Activated effector memory CD4-positive, alpha-beta T cell treated with Interleukin-2 at 50 U/mL for 16 hours (primary cell): Measurements from ENCODE around the gene TENM3.
"Not testable (repeated sequence)": the region's sequence is repeated elsewhere in the genome, so short reads cannot be mapped to it uniquely, and the experiment has no call there.

Source experiments
- DNase-seq: peaks from one replicate; pipeline ENCODE4 v3.0.0-alpha.2; 2020

TENM3 gene

GRCh38 chr4:182344968-182345367 lies 101.8 kb downstream of the TENM3 start:
- no peak for DNase-seq

GRCh38 chr4:182346250-182346649 lies 103.0 kb downstream of the TENM3 start:
- no peak for DNase-seq

- no peak for DNase-seq
These were observed 103.6 kb downstream of the TENM3 start for GRCh38 chr4:182346675-182347375.

GRCh38 chr4:182348779-182349326 lies 105.7 kb downstream of the TENM3 start:
- DNase-seq, result no peak

- DNase-seq, result no peak
These were observed 106.8 kb downstream of the TENM3 start for GRCh38 chr4:182350041-182350440.

- DNase-seq, result no peak
These were observed 108.3 kb downstream of the TENM3 start for GRCh38 chr4:182351485-182351884.

GRCh38 chr4:182354106-182354505 lies 110.9 kb downstream of the TENM3 start:
- no peak for DNase-seq

DNA sequence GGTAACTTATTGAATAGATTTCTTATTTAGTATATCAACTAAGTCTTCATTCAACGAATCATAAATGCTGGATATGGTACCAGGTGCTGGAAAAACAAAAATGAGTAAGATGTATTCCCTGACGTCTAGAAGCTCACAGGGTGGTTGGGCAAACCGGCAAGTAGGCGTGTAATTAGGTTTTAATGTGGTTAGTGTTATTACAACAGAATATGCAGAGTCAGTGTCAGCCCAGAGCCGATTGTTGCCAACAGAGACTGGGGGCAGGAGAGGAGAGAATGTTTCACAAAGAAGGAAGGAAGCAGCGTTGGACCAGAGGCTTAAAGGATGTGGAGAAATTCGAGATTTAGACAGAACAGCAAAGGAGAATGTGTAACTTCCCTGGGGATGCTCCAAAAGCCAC lies 111.7 kb downstream of the TENM3 start:
- no peak for DNase-seq

DNA sequence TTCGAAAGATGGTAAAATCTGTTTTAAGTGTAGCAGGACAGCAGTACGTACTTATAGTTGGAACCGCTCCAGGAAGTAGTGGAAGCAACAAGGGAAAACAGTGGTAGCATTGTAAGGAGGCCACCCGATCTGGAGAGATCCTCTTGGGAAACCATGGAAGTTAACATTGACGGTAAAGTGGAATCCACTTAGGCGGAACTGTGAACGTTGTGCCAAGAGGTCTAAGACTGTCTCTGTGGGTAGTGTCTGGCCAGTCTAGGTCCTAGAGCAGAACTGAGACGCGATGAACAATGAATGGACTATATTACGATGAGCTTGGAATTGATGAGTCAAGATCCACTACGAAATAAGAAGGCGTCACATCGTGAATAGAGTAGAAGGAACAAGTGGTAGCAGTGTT lies 124.0 kb downstream of the TENM3 start:
- DNase-seq, result no peak

GRCh38 chr4:182369211-182369610 lies 126.0 kb downstream of the TENM3 start:
- DNase-seq, result no peak

DNA sequence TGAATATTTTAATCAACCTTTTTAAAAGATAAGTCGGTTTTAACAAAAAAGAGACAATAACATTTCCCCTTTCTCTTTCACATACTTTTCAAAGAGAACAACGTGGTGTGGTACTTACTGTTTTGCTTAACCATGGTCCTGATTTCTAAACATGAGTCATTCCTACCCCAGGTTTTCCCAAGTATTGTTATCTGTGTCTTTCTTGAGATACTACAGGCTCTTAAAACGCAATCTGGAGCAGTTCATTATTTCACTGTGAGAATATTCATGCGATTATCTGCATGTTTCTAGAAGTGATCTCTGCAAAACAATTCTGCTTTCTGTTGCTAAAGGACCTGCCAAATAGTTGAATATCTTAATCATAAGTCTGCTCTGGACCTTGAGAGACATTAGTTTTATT lies 127.3 kb downstream of the TENM3 start:
- DNase-seq, result no peak

- no peak for DNase-seq
These were observed 137.6 kb downstream of the TENM3 start for GRCh38 chr4:182380771-182381181.

DNA sequence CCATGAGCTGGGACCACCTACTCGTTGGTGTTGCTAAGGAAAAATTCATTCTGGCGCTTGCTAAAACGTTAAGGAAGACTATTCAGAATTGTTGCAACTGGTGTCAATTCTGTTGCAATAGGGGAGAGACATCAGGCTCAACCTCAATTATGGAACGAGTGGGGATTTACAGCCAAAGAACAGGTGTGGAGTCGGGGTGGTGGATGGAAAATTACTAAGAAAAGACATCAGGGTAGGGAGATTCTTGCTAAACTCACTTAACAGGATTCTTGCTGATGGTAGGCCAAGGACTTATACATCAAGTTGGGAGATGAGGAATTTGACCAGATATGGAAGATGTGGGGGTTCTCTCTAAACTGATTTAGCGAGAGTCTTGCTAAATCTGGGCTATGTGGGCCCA lies 139.7 kb downstream of the TENM3 start:
- no peak for DNase-seq

- no peak for DNase-seq
These were observed 141.5 kb downstream of the TENM3 start for GRCh38 chr4:182384631-182385091.

DNA sequence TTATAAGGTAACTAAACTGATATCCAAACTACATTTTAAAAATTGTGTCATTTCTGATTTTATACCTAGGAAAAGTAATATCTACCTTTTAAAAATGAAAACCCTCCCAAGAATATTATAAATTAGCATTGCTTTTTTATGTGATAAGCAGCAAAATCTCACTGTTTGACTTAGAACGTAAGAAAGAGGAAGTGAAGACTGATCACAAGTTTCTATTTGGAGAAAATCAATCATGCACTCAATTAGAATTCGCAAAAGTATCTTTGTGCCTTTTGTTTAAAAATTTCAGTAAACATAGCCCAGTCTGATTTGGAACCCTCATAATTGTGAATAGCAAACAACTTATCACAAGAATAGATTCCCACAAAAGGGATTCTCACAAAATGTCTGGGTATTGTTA lies 142.7 kb downstream of the TENM3 start:
- no peak for DNase-seq

GRCh38 chr4:182386576-182386975 lies 143.4 kb downstream of the TENM3 start:
- DNase-seq, result not testable (repeated sequence)

DNA sequence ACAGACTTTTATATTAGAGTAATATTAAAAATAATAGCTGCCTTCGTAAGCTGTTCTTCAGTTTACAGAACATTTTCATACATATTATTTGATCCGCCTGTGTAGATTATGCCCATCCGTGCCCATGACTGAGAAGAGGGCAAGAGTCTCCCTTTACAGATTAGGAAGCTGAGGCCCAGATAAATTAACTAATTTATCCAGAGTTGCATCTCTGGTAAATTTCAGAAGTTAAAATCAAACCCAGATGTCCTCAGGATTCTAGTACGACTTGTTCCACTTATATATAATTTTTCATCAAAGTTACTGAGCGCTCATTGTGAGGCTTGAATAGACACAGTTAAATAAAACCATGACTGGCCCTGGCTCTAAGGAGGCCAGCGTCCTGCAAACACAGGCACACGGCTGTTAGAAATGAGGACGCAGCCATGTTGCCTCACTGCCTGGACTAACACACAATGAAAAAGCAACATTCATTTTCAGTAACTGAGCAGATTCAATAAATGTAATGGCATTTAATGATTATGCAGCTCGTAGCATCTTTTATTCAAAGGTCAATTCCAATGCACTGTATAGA lies 148.0 kb downstream of the TENM3 start:
- DNase-seq, result no peak

DNA sequence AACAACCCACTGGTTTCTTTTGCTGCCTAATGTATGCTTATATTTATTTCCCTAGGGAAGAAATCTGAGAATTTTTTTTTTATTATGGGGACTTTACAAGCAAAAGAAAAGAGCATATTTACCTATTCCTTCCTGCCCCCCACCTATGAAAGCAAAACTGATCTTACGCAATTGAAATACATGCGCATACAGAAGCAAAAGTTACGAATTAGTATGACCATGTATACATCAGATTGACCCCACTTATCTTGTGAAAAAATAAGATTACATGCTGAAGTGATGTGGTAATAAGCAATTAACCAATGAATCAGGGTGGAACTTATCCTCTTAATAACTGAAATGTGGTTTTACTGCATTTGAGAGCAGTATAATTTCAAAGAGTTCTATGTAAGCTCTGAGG lies 151.0 kb downstream of the TENM3 start:
- DNase-seq, result no peak

DNA sequence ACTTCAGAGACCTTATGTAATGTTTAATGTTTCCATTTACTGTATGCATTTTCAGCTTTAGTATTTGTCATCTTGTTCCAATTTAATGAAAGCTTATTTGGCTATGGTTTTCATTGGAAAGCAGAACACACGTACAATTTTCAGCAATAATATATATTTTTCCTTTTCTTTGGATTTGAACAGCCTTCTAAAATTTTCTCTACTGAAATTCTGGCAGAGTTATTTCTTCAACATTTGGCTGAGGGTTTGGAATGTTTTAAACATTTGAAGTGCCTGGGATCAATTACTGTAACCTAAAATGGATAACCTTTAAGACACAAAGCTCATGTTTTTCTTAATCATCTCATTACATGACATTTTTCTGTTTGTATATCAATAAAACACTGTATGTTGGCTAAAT lies 156.9 kb downstream of the TENM3 start:
- DNase-seq, result no peak

DNA sequence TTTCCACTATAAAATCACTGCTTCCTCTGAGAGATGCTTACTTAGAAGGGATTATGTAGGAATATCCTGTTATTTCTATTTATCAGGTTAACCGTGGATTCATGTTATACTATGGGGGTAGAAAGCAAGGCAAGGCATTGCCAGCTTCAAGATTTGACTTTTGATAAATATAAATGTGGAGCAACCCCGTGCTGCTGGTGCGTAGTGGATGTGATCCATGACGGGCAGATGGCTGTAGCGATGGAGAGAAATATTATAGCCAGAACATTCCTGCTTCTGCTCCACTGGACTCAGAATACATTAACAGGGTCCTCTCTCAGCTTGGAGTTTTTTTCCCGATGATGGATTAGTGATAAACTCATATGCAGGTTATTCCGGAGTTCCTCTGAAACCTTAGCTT lies 157.6 kb downstream of the TENM3 start:
- DNase-seq, result no peak

DNA sequence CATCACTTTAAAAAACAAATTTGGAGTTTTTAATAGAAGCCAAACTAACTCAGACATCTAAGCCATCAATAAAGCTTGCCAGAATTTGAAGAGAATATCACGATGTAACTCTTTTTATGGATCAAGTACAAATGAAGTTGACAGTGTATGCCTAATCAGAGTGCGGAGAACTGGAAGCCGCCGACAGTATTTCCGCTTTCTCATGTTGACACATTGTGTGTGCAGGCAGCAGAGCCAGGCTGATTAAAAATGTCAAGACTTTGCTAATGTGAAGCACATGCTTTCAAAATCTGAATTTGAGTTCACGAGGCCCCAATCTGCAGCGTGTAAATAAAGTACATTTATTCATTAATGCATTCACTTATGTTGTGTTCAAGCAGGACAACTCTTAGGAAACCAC lies 161.2 kb downstream of the TENM3 start:
- DNase-seq, result no peak

DNA sequence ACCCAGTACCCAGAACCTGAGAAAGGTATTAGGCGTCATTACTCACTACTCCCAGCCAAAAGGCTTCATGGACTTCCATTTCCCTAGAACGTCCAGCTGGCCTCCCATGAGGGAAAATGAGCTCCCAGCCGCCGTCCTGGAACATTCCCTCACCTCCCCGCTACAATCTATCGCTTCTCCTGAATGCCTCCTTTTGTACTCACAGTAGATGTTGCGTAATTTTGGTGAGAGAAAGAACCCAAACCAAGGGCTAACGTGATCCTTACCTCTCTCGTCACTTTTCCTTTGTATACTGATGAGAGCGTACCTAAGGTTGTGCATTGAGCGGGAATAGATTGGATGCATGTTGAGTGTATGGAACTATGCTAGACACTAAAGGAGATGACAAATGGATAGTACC lies 161.9 kb downstream of the TENM3 start:
- DNase-seq, result no peak

DNA sequence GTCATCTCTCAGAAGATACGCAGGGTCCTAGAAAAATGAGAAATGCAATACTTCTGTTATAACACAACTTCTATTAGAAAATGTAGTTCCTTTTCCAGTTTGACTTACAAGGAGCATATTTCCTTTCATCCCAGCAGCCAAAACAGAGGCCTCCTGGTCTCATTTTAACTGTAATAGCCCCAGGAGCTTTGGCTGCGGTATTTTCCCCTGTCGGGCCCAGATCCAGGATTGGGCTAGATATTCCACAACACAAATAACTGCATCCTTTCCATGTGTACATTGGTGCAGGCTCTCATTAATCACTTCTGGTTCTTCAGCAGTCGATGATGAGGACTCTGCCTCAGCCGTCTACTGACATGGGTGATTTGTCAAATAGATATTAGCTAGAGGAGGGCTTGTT lies 166.1 kb downstream of the TENM3 start:
- no peak for DNase-seq

- DNase-seq, result no peak
These were observed 168.2 kb downstream of the TENM3 start for GRCh38 chr4:182411391-182411790.

- DNase-seq, result no peak
These were observed 170.3 kb downstream of the TENM3 start for GRCh38 chr4:182413550-182413949.
